Parathyroid adenoma (tissue), 2 donors: ENCODE results near the gene TBX4.

Experiments used
- H2AFZ ChIP-seq: fragments of 300-600 bp; sonication (generic); one replicate; pipeline ENCODE4 v1.7.0; 2017; ENCODE audit warnings: antibody characterized with exemption, mild to moderate bottlenecking
- H3K27ac ChIP-seq: fragments of 300-600 bp; sonication (generic); one replicate; pipeline ENCODE4 v1.7.0; 2017
- H3K27me3 ChIP-seq: fragments of 300-600 bp; sonication (generic); one replicate; pipeline ENCODE4 v1.7.0; 2017; ENCODE audit warnings: low read length; ENCODE audit not compliant: control insufficient read depth, insufficient read depth
- H3K36me3 ChIP-seq: fragments of 300-600 bp; sonication (generic); one replicate; pipeline ENCODE4 v1.7.0; 2017; ENCODE audit warnings: low read length; ENCODE audit not compliant: control insufficient read depth, insufficient read depth
- H3K4me1 ChIP-seq: fragments of 300-600 bp; sonication (generic); one replicate; pipeline ENCODE4 v1.7.0; 2017; ENCODE audit warnings: control low read depth
- H3K4me2 ChIP-seq: fragments of 300-600 bp; sonication (generic); one replicate; pipeline ENCODE4 v1.7.0; 2017; ENCODE audit warnings: low read length
- H3K4me3 ChIP-seq: fragments of 300-600 bp; sonication (generic); one replicate; pipeline ENCODE4 v1.7.0; 2017; ENCODE audit warnings: low read depth, low read length
- H3K79me2 ChIP-seq: fragments of 300-600 bp; sonication (generic); one replicate; pipeline ENCODE4 v1.7.0; 2017; ENCODE audit warnings: control low read depth
- H3K9ac ChIP-seq: fragments of 300-600 bp; sonication (generic); one replicate; pipeline ENCODE4 v1.7.0; 2017; ENCODE audit warnings: mild to moderate bottlenecking
- H3K9me3 ChIP-seq: fragments of 300-600 bp; sonication (generic); one replicate; pipeline ENCODE4 v1.7.0; 2017; ENCODE audit warnings: low read length; ENCODE audit not compliant: control insufficient read depth
- TF ChIP-seq, protein P1 (sequence below): fragments of 300-600 bp; sonication (generic); IDR thresholded peaks from one replicate; pipeline ENCODE4 v1.7.0; 2017; ENCODE audit warnings: antibody characterized with exemption, mild to moderate bottlenecking
- donor health status: primary hyperparathyroidism.

Gene TBX4

GRCh38 chr17:61423967-61424649, 28.1 kb upstream of the TBX4 start:
- H3K4me3 ChIP-seq, result no peak overlapping the region
- H3K4me1 ChIP-seq, result no peaks in the 10 kb centered on the region
- no peak overlapping the region for H3K9ac ChIP-seq
- no peaks in the 10 kb centered on the region for H3K27me3 ChIP-seq
- H3K79me2 ChIP-seq, result no peaks in the 10 kb centered on the region
- H3K9me3 ChIP-seq, result no peaks in the 10 kb centered on the region
- no peak overlapping the region for H3K4me2 ChIP-seq
- TF ChIP-seq, protein P1, sequence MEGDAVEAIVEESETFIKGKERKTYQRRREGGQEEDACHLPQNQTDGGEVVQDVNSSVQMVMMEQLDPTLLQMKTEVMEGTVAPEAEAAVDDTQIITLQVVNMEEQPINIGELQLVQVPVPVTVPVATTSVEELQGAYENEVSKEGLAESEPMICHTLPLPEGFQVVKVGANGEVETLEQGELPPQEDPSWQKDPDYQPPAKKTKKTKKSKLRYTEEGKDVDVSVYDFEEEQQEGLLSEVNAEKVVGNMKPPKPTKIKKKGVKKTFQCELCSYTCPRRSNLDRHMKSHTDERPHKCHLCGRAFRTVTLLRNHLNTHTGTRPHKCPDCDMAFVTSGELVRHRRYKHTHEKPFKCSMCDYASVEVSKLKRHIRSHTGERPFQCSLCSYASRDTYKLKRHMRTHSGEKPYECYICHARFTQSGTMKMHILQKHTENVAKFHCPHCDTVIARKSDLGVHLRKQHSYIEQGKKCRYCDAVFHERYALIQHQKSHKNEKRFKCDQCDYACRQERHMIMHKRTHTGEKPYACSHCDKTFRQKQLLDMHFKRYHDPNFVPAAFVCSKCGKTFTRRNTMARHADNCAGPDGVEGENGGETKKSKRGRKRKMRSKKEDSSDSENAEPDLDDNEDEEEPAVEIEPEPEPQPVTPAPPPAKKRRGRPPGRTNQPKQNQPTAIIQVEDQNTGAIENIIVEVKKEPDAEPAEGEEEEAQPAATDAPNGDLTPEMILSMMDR, result no peak
- H3K27ac ChIP-seq, result no peak overlapping the region
- no peak overlapping the region for H2AFZ ChIP-seq
- H3K36me3 ChIP-seq, result no peaks in the 10 kb centered on the region

GRCh38 chr17:61425682-61426481, 26.3 kb upstream of the TBX4 start:
- Histone ChIP-seq H3K27ac (no peak overlapping the region), H3K27me3 (no peaks in the 10 kb centered on the region), H3K9me3 (no peaks in the 10 kb centered on the region), H2AFZ (no peak overlapping the region), H3K4me2 (no peak overlapping the region), H3K9ac (no peak overlapping the region), H3K36me3 (no peaks in the 10 kb centered on the region), H3K79me2 (no peaks in the 10 kb centered on the region), H3K4me3 (no peak overlapping the region), H3K4me1 (no peaks in the 10 kb centered on the region)
- TF ChIP-seq, protein P1, result no peak

DNA sequence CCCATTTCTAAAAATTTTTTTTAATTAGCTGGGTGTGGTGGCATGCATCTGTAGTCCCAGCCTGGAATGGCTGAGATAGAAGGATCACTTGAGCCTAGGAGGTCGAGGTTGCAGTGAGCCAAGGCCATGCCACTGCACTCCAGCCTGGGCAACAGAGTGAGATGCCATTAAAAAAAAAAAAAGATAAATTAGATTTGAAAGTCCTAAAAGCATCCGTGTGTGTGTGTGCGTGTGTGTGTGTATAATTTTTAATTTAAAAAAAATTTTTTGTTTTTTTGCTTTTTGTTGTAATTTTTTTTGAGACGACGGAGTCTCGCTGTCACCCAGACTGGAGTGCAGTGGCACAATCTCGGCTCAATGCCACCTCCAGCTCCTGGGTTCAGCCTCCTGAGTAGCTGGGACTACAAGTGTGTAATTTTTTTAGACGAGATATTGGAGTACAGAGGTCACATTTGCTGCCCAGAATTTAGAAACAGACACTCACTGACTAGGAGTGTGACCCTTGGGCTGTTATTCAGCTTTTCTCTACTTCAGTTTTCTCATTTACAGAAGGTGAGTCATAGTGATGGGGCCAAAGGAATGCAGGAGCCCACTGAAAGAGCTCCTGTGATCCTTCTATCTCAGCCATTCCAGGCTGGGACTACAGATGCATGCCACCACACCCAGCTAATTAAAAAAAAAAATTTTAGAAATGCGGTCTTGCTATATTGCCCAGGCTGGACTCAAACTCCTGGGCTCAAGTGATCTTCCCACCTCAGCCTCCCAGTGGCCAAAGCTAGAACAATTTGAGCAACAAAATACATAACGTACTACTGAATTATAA, 25.5 kb upstream of the TBX4 start:
- Histone ChIP-seq H3K79me2 (no peaks in the 10 kb centered on the region), H3K4me1 (no peaks in the 10 kb centered on the region), H3K9ac (no peak overlapping the region), H2AFZ (no peak overlapping the region), H3K27me3 (no peaks in the 10 kb centered on the region), H3K4me3 (no peak overlapping the region), H3K9me3 (no peaks in the 10 kb centered on the region), H3K27ac (no peak overlapping the region), H3K36me3 (no peaks in the 10 kb centered on the region), H3K4me2 (no peak overlapping the region)
- TF ChIP-seq, protein P1, result no peak

- H3K4me2 ChIP-seq, result no peak overlapping the region
- no peaks in the 10 kb centered on the region for H3K36me3 ChIP-seq
- no peaks in the 10 kb centered on the region for H3K4me1 ChIP-seq
- no peak overlapping the region for H2AFZ ChIP-seq
- no peak overlapping the region for H3K4me3 ChIP-seq
- no peaks in the 10 kb centered on the region for H3K27me3 ChIP-seq
- no peak overlapping the region for H3K27ac ChIP-seq
- no peak overlapping the region for H3K9ac ChIP-seq
- TF ChIP-seq, protein P1, result no peak
- no peaks in the 10 kb centered on the region for H3K9me3 ChIP-seq
- no peaks in the 10 kb centered on the region for H3K79me2 ChIP-seq
Measured at GRCh38 chr17:61427567-61427966, 24.7 kb upstream of the TBX4 start.
